HG02973 (cell line): Measurements from ENCODE around the gene ADCK2.
A peak's percentile ranks its signal among the peaks of the same experiment; 100 is the strongest.
"Not testable (repeated sequence)": the region's sequence is repeated elsewhere in the genome, so short reads cannot be mapped to it uniquely, and the experiment has no call there.

Experiments used
- ATAC-seq: cut with Tn5 transposase; IDR thresholded peaks from one replicate; pipeline ENCODE4 v1.9.1; 2021; ENCODE audit warnings: moderate library complexity; ENCODE audit not compliant: unreplicated experiment

The ADCK2 gene, protein sequence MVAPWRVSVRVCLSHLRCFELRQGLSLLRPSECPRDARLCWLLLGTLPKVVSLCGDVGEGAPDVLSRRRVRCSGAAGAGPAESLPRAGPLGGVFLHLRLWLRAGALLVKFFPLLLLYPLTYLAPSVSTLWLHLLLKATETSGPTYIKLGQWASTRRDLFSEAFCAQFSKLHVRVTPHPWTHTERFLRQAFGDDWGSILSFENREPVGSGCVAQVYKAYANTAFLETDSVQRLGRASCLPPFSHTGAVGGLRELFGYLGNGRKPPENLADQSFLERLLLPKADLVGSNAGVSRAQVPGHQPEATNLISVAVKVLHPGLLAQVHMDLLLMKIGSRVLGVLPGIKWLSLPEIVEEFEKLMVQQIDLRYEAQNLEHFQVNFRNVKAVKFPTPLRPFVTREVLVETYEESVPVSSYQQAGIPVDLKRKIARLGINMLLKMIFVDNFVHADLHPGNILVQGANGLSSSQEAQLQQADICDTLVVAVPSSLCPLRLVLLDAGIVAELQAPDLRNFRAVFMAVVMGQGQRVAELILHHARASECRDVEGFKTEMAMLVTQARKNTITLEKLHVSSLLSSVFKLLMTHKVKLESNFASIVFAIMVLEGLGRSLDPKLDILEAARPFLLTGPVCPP

DNA sequence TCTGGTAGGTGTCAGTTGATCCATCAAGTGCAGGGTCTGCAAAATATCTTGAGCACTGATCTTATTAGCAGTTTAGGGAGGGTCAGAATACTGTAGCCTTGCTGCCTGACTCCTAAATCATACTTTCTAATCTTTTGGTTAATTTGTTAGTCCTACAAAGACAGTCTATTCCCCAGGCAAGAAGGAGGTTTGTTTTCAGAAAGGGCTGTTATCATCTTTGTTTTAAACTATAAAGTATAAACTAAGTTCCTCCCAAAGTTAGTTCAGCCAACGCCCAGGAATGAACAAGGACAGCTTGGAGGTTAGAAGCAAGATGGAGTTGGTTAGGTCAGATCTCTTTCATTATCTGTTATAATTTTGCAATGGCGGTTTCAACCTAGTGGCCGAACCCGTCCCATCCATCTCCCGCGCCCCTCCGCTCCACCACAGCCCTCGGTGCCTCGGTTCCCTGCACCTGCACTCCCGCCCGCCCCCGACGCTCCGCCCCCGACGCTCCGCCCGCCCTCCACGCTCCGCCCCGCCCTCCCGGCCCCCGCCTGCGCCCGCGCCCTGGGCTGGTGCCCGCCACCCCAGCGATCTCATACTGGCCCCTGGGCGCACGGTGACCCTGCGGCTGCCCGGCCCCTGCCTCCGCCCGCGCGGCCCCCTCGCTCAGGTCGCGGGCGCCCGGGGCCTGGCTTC is at the start of gene ADCK2:
TSS of gene ADCK2 (plus strand) at position 564 of the 681 bp plus-strand sequence. CDS start 386 bp downstream, outside the sequence.
- ATAC-seq, result peak; percentile 41

DNA sequence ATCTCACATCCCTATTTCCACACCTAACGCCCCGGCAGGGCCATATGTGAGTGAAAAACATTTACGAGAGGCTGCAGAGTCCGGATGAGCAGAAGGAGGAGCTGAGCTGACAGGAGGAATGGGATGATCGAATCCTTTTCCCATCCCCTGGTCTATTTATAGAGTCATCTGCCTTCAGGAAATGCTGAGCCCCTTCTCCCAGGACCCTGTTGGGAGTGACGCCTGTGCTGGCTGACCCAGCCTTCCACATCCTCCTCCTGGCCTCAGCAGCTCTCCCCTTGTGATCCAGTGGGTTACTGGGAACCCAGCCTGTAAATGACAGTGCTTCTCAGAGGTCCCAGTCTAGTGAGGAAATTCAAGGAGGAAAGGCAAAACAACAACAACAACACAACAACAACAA is 48.8 kb upstream of the ADCK2 start:
- no peak for ATAC-seq

DNA sequence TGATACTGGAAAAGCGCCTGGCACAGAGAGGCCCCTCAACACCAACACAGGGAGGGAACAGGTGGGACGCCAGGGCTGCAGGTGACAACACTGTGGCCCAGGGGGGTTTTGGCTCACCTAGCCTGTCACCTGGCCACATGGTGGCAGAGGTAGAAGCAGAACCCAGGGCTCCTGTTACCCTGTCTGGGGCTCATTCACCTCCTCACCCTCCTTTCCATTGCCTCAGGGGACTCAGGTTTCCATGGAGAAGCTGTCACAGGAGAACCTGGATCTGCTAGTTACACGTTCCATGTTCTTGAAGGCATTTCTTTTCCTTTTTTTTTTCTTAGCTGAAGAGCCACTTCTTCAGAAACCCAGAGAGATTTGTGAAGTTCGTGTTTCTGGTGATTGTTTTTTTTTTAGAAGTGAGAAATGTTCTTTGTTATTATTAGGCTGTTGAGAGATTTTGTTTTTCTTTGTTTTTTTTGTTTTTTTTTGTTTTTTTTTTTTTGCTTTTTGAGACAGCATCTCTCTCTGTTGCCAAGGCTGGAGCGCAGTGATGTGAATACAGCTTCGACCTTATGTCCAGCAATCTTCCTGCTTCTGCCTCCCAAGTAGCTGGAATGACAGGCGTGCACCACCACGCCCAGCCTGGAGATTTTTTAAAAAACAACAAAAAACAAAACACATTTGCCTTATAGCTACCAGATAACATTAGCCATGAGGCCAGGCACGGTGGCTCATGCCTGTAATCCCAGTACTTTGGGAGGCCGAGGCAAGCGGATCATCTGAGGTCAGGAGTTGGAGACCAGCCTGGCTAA is 48.2 kb upstream of the ADCK2 start:
- no peak for ATAC-seq

DNA sequence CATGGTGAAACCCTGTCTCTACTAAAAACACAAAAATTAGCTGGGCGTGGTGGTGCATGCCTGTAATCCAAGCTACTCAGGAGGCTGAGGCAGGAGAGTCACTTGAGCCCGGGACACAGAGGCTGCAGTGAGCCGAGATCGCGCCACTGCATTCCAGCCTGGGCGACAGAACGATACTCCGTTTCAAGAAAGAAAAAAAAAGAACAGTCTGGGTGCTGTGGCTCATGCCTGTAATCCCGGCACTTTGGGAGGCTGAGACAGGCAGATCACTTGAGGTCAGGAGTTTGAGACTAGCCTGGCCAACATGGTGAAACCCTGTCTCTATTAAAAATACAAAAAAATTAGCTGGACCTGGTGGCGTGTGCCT is 47.6 kb upstream of the ADCK2 start:
- ATAC-seq, result not testable (repeated sequence)

DNA sequence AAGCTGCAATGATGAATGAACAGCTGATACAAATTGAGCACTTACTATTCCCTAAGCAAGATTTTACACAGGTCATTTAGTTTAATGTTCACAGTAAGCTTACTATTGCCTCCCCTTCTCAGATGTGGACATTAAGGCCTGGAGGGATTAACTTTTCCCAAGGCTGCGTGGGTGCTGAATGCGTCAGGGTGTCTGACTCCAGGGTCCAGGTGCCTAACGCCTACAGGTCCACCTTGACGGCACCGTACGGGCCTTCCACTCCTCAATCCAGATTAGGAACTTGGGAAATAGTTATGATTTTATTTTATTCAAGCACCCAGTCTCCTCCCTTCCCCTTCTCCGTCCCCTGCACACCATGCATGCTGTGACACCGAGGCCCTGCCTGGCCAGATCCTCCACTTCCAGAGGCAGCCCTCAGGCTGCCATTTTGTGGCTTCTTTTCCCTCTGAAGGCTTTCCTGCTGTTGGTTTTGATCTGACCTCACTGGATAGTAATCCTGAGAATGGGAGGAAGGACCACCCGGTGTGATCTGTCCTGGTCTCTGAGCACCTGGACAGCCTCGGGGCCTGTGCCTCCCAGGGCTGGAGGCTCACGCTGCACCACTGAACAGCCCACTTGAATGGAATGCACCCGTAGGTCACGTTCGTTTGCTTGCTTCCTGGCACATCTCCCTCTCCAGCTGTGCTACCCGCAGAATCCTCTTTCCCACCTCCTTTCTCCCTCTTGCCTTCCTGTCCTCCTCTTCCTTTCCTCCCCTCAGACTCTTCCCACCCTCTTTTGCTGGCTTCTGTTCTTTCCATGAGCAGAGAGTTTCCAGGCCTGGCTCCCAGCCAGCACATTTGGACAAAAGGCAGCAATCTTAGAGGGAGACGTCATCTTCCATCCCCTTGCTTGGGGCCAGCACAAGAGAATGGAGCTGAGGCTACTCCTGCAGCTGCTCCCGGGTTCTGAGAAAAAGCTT is 46.6 kb upstream of the ADCK2 start:
- no peak for ATAC-seq

DNA sequence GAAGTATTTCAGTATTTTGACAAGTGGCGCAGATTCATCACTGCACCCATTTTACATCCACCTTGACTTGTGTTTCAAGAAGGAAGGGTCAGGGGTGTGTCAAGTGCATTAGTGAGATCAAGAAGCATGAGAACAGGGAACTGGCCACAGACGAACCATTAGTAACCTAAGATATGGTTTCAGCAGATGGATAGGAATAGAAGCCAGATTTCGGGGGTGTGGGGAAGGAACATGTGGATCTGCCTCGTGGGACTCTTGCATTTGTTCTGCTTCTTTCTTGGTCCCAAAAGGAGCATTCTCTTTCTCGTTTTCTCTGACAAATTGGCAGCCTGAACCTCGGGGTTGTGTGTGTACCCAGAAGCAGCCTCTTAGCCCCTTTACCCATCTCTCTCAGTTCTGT is 41.7 kb upstream of the ADCK2 start:
- no peak for ATAC-seq

DNA sequence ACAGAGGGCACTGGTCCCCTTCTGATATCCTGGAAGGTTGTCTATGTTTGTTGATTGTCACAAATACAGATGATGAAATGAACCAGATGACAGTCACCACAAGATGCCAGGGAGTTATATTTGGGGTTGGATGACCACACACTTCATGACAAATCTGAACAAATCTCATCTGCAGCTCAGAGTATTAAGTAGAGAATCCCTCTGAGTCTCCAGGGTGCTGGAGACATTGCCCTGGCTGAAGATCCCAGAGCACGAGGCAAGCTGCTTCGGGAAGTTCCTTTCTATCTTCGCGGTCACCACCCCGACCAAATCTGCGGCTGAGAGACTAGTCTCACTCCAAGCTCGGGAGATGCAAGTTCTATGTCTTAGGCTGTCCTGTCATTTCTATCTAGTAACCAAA is 41.1 kb upstream of the ADCK2 start:
- ATAC-seq, result no peak

DNA sequence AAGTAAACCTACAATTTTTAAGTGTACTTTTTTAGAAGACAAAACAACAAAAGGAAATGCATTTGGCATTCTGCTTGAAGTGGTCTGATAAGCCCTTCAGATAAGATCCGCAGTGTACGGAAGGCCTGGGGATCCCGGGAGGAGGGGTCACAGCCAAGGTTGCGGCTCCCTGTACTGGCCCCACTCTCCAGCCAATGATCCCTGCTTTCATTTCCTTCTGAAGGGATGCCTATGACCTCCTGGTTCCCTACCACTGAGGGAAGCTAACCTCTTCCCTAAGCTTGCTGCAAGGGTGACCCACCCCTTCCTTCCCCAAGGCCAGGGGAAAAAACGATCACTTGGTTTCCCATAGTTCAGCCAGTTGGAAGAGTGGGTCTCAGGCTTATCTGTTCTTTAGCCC is 37.4 kb upstream of the ADCK2 start:
- ATAC-seq, result no peak

DNA sequence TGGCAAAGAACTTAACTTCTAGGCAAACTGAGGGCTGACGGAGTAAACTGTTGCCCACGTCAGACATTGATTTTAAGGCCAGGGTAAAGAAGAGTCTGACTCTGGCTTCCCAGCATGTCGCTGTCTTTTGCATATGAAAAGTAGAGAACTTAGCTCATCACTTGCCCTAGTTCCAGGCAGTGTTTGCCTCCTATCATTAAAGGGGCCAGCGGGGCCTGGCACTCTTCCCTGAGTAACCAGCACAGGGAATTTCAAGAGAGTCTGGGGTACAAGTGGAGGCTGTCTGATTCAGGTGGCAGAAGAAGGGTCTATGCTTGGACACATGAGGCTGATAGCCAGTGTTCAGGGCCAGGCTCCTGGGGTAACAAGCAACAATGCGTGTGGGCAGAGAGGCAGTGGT is 36.9 kb upstream of the ADCK2 start:
- no peak for ATAC-seq

DNA sequence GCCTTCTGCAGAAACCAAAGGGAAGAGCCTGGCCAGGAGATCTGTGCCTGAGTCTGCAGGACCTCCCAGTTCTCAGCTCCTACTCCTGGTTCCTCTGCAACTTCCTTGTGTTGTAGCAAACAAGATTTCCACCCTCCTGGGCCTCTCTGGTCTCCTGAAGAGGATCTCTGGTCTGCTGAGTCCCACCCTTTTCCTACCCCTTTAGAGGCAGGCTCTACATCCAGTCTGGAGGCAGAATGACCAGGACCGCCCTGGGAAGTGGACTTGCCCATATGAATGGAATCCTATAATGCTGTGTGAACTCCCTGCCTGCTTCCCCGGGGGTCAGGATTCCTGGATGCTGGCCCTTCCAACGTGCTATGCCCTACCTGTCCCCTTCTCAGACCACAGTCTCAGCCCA is 35.3 kb upstream of the ADCK2 start:
- no peak for ATAC-seq

DNA sequence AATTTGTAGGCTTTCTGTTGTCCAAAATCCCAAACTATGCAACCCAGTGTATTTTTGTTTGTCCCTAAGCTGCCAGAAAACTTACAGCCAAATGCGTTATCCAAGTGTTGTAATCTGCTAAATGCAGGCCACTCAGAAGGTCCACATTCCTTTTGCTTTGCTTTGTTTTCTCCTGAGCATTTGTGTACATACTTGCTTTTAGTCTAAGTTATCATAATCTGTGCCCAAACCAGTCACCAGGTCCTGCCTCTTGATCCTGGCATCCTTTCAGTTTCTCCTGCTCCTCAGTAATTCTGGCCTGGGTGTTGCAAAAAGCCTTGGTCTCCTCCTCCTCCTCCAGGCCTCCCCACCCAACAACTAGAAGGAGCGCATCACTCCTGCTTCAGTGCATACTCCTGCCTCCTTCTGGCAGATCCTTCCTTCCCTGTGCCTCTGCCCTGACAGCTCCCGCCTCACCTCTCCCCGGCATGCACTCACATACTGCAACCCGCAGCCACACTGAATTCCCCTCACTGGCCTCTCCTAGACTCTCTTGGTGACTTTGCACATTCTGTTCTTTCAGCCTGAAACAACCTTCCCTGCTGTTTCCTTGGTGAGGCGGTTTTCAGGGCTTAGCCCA is 34.5 kb upstream of the ADCK2 start:
- no peak for ATAC-seq

DNA sequence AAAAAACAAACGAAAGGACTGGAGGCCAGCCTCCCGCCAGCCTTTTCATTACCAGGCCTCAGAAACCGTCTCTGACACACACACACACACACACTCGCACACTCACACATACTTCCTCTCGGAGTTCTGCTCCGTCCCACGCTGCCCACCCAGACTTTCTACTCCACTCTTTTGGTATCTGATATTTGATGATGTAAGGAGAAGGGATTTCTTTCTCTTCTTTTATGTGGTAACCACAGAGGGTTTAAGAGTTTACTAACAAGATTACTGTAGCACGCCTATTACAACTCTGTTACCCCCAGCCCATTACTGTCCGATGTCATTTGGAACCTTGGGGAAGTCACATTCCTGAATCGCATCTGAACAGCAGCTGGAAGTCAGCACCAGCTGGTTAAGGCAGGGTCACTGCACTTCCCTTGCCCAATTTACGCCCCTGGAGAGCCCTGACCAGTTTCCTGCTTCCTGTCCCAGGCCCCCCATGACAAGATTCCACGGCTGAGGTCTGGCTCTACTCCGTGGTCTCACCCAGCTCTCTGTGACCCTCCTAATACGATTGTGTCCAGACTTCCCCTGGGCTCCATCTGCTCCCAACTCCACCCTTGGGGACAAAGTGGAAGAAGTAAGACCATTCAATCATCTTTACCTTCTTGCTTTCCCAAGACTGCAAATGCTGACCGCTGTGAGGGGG is 33.2 kb upstream of the ADCK2 start:
- ATAC-seq, result no peak

DNA sequence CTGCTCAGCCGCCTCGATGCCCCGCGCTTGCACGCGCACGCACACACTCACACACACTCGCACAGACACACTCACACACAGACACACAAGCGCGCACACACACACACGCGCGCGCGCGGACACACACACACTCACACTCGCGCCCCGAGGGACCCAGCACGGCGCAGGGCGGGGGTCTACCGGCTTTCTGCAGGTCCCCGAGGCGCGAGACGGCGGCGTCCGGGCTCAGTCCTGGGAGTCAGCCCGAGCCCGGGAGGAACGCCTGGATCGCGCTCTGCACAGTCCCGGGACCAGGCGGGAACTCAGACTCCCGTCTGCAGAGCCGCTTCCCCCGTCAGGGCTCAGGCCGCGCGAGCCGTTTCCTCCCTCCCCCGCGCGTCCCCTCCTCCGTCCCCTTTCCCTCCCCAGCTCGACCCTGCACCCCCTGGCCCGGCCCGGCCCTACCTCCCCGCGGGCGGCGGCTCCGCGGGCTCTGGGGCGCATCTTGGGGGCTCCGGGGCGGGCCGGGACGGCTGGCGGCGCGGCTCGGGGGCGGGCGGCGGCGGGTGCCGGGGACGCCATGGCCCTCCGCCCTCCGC is 32.6 kb upstream of the ADCK2 start:
- no peak for ATAC-seq

DNA sequence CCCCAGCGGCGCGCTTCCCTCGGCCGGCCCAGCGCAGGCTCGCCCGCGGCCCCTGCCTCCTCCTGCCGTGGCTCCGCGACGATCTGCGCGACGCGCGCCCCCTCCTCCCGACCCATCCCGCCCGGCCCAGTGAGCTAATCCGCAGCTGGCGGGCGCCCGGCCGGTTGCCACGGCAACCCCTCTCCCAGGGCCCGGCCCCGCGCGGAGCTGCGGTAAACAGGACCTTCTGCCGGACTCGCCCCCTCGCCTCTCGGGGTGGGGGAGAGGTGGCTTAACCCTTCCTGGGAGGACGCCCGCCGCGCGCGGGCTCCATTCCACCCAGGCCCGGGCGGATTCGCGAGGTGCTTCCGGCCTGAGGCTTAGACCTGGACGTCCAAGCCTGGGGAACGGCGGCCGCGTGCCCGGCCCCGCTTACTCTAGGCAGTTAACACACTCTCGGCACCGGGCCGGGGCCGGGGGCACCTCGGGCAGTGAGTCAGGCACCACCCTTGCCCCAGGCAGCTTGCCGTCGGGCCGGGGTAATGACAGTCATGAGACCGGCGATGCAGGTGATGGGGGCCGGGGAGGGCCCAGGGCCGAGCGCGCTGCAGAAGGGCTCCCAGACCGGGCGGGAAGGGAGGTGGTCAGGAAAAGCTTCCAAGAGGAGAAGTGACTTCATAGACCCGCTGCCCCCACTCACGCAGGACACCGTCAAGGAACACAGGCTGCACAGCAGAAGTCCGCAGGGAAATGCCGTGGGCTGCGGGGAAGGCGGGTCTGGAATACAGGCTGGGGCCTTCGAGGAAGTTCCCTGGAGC is 31.8 kb upstream of the ADCK2 start, which contains the start of gene DENND2A:
TSS of gene DENND2A (minus strand) at position 87 of the 797 bp plus-strand sequence. CDS start 38,416 bp downstream, outside the sequence.
- no peak for ATAC-seq

DNA sequence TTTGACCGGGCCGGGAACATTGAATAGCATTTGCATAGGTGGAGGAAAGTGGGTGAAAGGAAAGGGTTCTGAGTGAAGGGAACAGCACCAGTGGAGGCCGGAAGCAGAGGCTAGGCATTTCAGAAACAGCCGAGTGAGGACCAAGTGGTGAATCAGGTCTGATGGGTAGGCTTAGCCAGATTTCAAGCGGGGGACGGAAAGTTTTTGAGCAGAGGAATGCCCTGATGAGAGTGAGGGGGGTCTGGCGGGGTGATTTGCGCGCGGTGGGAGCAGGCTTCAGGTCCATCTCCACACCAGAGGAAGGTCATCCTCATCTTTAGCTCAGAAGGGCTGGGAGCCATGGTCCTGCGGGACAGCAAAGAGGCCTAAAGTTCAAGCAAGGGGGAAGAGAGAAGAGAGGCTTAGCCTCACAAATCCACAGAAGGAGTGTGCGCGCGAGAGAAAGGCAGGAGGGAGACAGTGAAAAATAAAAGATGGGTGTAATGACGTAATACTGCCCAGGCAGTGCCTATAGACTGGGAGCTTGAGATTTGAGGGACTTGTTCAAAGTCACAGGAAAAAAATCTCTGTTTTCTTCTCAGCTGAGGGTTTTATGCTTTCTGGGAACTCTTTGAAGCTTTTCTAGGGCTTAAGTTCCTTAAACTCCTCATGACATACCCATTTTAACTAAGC is 31.1 kb upstream of the ADCK2 start:
- ATAC-seq, result no peak

DNA sequence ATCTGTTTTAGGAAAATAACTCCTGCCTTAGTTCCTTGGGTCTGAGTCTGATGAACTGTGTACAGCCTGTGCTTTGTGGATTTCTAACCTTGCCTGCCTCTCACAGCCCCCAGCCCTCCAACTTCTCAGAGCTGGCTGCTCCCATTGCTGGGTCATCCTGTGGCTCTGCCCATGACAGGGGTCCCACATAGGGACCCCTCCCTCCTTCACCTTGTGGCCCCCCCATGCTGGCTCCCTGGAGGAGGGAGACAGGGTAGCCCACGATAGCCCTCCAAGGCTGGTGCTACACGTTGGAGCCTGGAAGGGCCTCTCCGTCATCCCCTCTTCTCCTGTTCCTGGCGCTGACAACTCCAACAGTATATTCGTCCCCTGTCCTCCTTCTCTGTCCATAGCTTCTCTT is 29.3 kb upstream of the ADCK2 start:
- no peak for ATAC-seq

DNA sequence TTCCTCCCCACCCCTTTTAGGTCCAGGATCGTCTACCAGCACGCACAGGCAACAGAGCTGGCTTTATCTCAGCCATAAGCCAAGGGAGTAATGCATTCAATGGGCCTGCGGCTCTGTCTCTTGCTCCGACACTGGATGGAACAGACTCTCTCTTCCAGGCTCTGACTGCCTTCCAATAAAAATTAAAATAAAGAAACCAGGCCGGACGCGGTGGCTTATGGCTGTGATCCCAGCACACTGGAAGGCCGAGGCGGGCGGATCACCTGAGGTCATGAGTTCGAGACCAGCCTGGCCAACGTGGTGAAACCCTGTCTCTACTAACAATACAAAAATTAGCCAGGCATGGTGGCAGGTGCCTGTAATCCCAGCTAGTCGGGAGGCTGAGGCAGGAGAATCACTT is 28.0 kb upstream of the ADCK2 start:
- not testable (repeated sequence) for ATAC-seq
